Choroid plexus epithelial cell (primary cell): ENCODE data around the gene LSM7.

Source experiments
- DNase-seq: peaks from one replicate; pipeline ENCODE4 v3.0.0-alpha.2; 2010; ENCODE audit warnings: low read depth
- H3K4me3 ChIP-seq: 2 replicates; pipeline ENCODE4 v1.5.1; 2011; ENCODE audit warnings: low read depth, mild to moderate bottlenecking, control low read depth, low read length, moderate library complexity
- CTCF ChIP-seq: conservative IDR thresholded peaks from 2 replicates; pipeline ENCODE4 v1.5.1; 2011; ENCODE audit warnings: low read depth, mild to moderate bottlenecking, control low read depth, inconsistent platforms, low read length, moderate library complexity

LSM7 gene

GRCh38 chr19:2345076-2345475, 16.7 kb upstream of the LSM7 start:
- H3K4me3 ChIP-seq, result no peak overlapping the region
- no peak for DNase-seq
- no peak for TF ChIP-seq CTCF

GRCh38 chr19:2344381-2344870, 16.0 kb upstream of the LSM7 start:
- no peak for DNase-seq
- TF ChIP-seq CTCF, result no peak
- H3K4me3 ChIP-seq, result no peak overlapping the region

GRCh38 chr19:2343289-2343982, 15.1 kb upstream of the LSM7 start:
- no peak for TF ChIP-seq CTCF
- no peak overlapping the region for H3K4me3 ChIP-seq
- no peak for DNase-seq

- TF ChIP-seq CTCF, result no peak
- no peak for DNase-seq
- no peak overlapping the region for H3K4me3 ChIP-seq
Measured at GRCh38 chr19:2342656-2343288, 14.4 kb upstream of the LSM7 start.

- DNase-seq, result no peak
- H3K4me3 ChIP-seq, result no peak overlapping the region
- no peak for TF ChIP-seq CTCF
Measured at GRCh38 chr19:2341982-2342381, 13.6 kb upstream of the LSM7 start.

GRCh38 chr19:2341244-2341751, 12.9 kb upstream of the LSM7 start:
- no peak overlapping the region for H3K4me3 ChIP-seq
- no peak for TF ChIP-seq CTCF

More at GRCh38 chr19:2341244-2341751, 12.9 kb upstream of the LSM7 start:
- no peak for DNase-seq
